ENCODE data around the gene DIO3.

DNA sequence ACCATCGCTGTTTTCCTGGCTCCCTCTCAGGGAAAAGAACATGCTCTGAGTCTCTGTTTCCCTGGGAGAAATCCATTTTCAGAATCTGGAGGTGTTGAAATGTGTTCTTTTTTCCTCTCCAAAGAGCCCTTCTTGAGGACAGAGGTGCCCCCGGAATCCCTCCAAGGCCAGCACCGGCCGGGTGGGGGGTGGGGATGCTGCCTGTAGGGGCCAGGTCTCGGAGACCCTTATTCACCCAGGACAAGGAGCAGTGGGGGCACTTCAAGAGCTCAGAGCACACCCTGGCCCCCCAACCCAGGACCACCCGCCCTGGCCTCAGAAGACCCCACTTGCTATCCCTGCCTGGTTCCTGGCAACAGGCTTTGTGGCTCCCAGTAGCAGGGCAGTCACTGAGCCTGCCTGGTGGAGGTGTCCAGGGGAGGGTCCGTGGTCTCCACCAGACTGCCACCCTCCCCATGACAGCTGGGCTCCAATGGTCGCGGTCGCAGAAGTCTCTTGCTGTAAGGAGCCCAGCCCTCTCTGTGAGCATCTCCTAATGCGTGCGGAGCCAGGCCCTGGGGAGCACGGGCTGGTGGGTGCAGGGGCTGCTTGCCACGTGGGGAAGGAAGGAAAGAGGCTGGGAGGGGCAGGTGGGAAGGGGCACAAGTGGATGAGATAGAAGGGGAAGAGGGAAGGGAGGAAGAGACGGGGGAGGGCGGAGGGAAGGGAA lies 13.2 kb upstream of the DIO3 start:
- TF ChIP-seq, protein P1, sequence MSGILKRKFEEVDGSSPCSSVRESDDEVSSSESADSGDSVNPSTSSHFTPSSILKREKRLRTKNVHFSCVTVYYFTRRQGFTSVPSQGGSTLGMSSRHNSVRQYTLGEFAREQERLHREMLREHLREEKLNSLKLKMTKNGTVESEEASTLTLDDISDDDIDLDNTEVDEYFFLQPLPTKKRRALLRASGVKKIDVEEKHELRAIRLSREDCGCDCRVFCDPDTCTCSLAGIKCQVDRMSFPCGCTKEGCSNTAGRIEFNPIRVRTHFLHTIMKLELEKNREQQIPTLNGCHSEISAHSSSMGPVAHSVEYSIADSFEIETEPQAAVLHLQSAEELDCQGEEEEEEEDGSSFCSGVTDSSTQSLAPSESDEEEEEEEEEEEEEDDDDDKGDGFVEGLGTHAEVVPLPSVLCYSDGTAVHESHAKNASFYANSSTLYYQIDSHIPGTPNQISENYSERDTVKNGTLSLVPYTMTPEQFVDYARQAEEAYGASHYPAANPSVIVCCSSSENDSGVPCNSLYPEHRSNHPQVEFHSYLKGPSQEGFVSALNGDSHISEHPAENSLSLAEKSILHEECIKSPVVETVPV (CRISPR knock-in tag; IDR thresholded peaks at IDR 0.05): no peak
- no peak for TF ChIP-seq ZNF8 (CRISPR knock-in tag; IDR thresholded peaks at IDR 0.05)
- no peak for TF ChIP-seq BACH2 (CRISPR knock-in tag; IDR thresholded peaks at IDR 0.05; ENCODE audit: borderline replicate concordance)
- no peak for TF ChIP-seq ZNF70 (CRISPR knock-in tag; IDR thresholded peaks at IDR 0.05)
- no peak for TF ChIP-seq ISL1 (CRISPR knock-in tag; IDR thresholded peaks at IDR 0.05)
- no peak for TF ChIP-seq ESRRG (CRISPR knock-in tag; IDR thresholded peaks at IDR 0.05)
- no peak for TF ChIP-seq ZFP3 (CRISPR knock-in tag; IDR thresholded peaks at IDR 0.05)

All from SK-N-SH treated with all-trans-retinoic acid at 6 μM for 48 hours (cell line).